ENCODE data around the gene NCOA7.

DNA sequence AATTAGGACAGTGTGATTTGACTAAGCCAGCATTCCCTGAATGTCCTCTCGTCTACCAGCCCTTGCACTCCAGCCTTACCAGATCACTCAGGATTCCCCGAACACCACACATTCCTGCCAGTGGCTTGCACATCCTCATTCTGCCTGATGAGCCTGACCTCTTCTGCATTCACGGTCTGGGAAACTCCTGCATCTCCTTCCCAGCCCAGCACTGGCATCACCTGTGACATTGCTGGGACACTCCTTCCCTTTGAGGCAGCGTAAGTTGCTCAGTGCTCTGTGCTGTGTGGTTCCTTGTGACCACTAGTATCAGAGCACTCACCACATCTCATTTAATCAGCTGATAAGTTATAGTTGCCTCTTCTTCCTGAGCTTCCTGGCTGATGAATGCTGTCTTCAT lies 17.3 kb downstream of the NCOA7 start:
- no peak for TF ChIP-seq SIX5 (IDR thresholded peaks at IDR 0.05; ENCODE audit: low read depth, low read length)
- TF ChIP-seq POLR2A (IDR thresholded peaks at IDR 0.05; ENCODE audit: control extremely low read depth in 1 of 2, low read depth in 2 of 2, low read length in 2 of 2): no peak
